Measurements from ENCODE around the gene SIRPB2.

GRCh38 chr20:1435337-1435699, 55.9 kb downstream of the SIRPB2 start:
- TF ChIP-seq, protein P1, sequence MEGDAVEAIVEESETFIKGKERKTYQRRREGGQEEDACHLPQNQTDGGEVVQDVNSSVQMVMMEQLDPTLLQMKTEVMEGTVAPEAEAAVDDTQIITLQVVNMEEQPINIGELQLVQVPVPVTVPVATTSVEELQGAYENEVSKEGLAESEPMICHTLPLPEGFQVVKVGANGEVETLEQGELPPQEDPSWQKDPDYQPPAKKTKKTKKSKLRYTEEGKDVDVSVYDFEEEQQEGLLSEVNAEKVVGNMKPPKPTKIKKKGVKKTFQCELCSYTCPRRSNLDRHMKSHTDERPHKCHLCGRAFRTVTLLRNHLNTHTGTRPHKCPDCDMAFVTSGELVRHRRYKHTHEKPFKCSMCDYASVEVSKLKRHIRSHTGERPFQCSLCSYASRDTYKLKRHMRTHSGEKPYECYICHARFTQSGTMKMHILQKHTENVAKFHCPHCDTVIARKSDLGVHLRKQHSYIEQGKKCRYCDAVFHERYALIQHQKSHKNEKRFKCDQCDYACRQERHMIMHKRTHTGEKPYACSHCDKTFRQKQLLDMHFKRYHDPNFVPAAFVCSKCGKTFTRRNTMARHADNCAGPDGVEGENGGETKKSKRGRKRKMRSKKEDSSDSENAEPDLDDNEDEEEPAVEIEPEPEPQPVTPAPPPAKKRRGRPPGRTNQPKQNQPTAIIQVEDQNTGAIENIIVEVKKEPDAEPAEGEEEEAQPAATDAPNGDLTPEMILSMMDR (IDR thresholded peaks at IDR 0.05): no peak
- no peak for TF ChIP-seq POLR2A (IDR thresholded peaks at IDR 0.05)
